Activated CD8-positive, alpha-beta T cell treated with anti-CD3 and anti-CD28 coated beads for 36 hours (primary cell): ENCODE measurements around the gene TMEM161B. TPM values are rescaled to one million over a fixed set of nuclear protein-coding genes. Genes with fewer than 3 reads are reported as not detected.

Source experiments
- ATAC-seq: fragments of 200-7000 bp; cut with Tn5 transposase; one replicate; pipeline ENCODE4 v1.10.0; 2021; ENCODE audit warnings: mild to moderate bottlenecking, moderate library complexity
- CTCF ChIA-PET: fragments of 350-600 bp; sonication (Branson Sonifier 250); formaldehyde crosslinking; loops from one replicate; lab custom pipeline; 2021; ENCODE audit warnings: antibody characterized with exemption; lab: Charles Lee
- POLR2A ChIA-PET: fragments of 350-600 bp; sonication (Branson Sonifier 250); formaldehyde crosslinking; loops from one replicate; lab custom pipeline; 2021; ENCODE audit warnings: antibody characterized with exemption; lab: Charles Lee
- DNase-seq: peaks from one replicate; pipeline ENCODE4 v3.0.0-alpha.2; 2020
- H3K27ac Mint-ChIP-seq: one replicate; pipeline ENCODE4 v1.8.0; 2021; ENCODE audit warnings: mild to moderate bottlenecking, mixed read lengths
- H3K27me3 Mint-ChIP-seq: one replicate; pipeline ENCODE4 v1.8.0; 2021; ENCODE audit warnings: mixed read lengths
- H3K36me3 Mint-ChIP-seq: one replicate; pipeline ENCODE4 v1.8.0; 2021; ENCODE audit warnings: low read depth, mixed read lengths
- H3K4me1 Mint-ChIP-seq: one replicate; pipeline ENCODE4 v1.8.0; 2021; ENCODE audit warnings: low read depth, mixed read lengths
- H3K4me3 Mint-ChIP-seq: one replicate; pipeline ENCODE4 v1.8.0; 2021; ENCODE audit warnings: mild to moderate bottlenecking, moderate library complexity, mixed read lengths
- H3K9me3 Mint-ChIP-seq: one replicate; pipeline ENCODE4 v1.8.0; 2021; ENCODE audit warnings: mixed read lengths
- intact Hi-C: fragments of 100-400 bp; cut with micrococcal nuclease; formaldehyde crosslinking; loops from one replicate; pipeline ENCODE4 v1.10.0; 2022
- total RNA-seq, 2 experiments: library from RNA; stranded (reverse); gene quantifications; one replicate each; pipeline ENCODE4 v1.2.3, GENCODE V29; 2021
- TF ChIP-seq, protein P1 (sequence below): fragments of 200-600 bp; IDR thresholded peaks from one replicate; pipeline ENCODE4 v1.8.0; 2022; ENCODE audit warnings: antibody characterized with exemption, mild to moderate bottlenecking

The TMEM161B gene
- total RNA-seq, 2 experiments from 2014 or later: 20.6 to 21.5 TPM

- POLR2A ChIA-PET: interaction anchor here (0.6 kb wide), 1 partner anchor 32 kb away, joined by 3 read pairs; no protein-coding TSS in a partner anchor
- no peak for ATAC-seq
These were observed 95.5 kb downstream of the TMEM161B start for GRCh38 chr5:88172847-88173758.

GRCh38 chr5:88159591-88159990 is 109.1 kb downstream of the TMEM161B start:
- TF ChIP-seq, protein P1, sequence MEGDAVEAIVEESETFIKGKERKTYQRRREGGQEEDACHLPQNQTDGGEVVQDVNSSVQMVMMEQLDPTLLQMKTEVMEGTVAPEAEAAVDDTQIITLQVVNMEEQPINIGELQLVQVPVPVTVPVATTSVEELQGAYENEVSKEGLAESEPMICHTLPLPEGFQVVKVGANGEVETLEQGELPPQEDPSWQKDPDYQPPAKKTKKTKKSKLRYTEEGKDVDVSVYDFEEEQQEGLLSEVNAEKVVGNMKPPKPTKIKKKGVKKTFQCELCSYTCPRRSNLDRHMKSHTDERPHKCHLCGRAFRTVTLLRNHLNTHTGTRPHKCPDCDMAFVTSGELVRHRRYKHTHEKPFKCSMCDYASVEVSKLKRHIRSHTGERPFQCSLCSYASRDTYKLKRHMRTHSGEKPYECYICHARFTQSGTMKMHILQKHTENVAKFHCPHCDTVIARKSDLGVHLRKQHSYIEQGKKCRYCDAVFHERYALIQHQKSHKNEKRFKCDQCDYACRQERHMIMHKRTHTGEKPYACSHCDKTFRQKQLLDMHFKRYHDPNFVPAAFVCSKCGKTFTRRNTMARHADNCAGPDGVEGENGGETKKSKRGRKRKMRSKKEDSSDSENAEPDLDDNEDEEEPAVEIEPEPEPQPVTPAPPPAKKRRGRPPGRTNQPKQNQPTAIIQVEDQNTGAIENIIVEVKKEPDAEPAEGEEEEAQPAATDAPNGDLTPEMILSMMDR: no peak
- Mint-ChIP-seq H3K27ac (no peak overlapping the region), H3K4me1 (no peaks in the 10 kb centered on the region), H3K27me3 (peaks cover 25% of the 10 kb centered on the region), H3K36me3 (no peaks in the 10 kb centered on the region), H3K9me3 (peaks cover 1% of the 10 kb centered on the region), H3K4me3 (no peak overlapping the region)
- CTCF ChIA-PET: no interaction called here
- DNase-seq: no peak
- intact Hi-C loops: no loop called here
- ATAC-seq: no peak
- POLR2A ChIA-PET: interaction anchor here (0.6 kb wide), 1 partner anchor 11 kb away, joined by 4 read pairs; no protein-coding TSS in a partner anchor

More at GRCh38 chr5:88172847-88173758, 95.5 kb downstream of the TMEM161B start:
- CTCF ChIA-PET: no interaction called here
- peaks cover 4% of the 10 kb centered on the region for H3K36me3 Mint-ChIP-seq
- no peak overlapping the region for H3K4me3 Mint-ChIP-seq
- peaks cover 7% of the 10 kb centered on the region for H3K9me3 Mint-ChIP-seq
- no peaks in the 10 kb centered on the region for H3K4me1 Mint-ChIP-seq
- DNase-seq: no peak
- TF ChIP-seq, protein P1: no peak
- intact Hi-C loops: no loop called here
- peaks cover 33% of the 10 kb centered on the region for H3K27me3 Mint-ChIP-seq
- H3K27ac Mint-ChIP-seq: no peak overlapping the region

- CTCF ChIA-PET: no interaction called here
- H3K27me3 Mint-ChIP-seq: peaks cover 30% of the 10 kb centered on the region
- no peaks in the 10 kb centered on the region for H3K36me3 Mint-ChIP-seq
- no peaks in the 10 kb centered on the region for H3K4me1 Mint-ChIP-seq
- POLR2A ChIA-PET: interaction anchor here (0.8 kb wide), 1 partner anchor 660 kb away, joined by 3 read pairs; no protein-coding TSS in a partner anchor
- H3K4me3 Mint-ChIP-seq: no peak overlapping the region
- TF ChIP-seq, protein P1: no peak
- DNase-seq: no peak
- no peak overlapping the region for H3K27ac Mint-ChIP-seq
- no peak for ATAC-seq
- H3K9me3 Mint-ChIP-seq: peaks cover 1% of the 10 kb centered on the region
- intact Hi-C loops: no loop called here
These were observed 110.6 kb downstream of the TMEM161B start for GRCh38 chr5:88158056-88158455.

DNA sequence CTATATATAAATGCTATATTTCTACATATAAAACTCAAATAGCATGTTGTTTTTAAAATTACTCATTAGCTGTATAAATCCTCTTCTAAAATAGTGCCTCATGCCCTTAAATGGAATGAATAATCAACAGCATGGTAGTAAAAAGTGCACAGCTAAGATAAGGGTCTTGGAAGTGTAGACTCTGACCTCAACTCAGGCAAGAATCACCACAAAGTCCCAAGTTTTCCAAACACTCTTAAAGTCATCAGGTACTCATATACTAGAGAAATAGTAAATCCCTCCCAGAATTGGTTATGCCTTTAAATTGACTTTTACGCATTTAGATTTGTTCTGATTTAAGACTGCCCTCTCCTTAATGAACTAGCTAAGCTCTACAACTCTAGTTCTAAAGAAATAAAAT is 113.8 kb downstream of the TMEM161B start:
- TF ChIP-seq, protein P1: no peak
- intact Hi-C loops: no loop called here
- H3K36me3 Mint-ChIP-seq: no peaks in the 10 kb centered on the region
- H3K9me3 Mint-ChIP-seq: peaks cover 6% of the 10 kb centered on the region
- ChIA-PET CTCF (interaction anchor here (0.6 kb wide), 1 partner anchor 9 kb away, joined by 3 read pairs; no protein-coding TSS in a partner anchor), POLR2A (no interaction called here)
- H3K27me3 Mint-ChIP-seq: peaks cover 30% of the 10 kb centered on the region
- H3K27ac Mint-ChIP-seq: no peak overlapping the region
- ATAC-seq: no peak
- no peak for DNase-seq
- no peaks in the 10 kb centered on the region for H3K4me1 Mint-ChIP-seq
- H3K4me3 Mint-ChIP-seq: no peak overlapping the region

DNA sequence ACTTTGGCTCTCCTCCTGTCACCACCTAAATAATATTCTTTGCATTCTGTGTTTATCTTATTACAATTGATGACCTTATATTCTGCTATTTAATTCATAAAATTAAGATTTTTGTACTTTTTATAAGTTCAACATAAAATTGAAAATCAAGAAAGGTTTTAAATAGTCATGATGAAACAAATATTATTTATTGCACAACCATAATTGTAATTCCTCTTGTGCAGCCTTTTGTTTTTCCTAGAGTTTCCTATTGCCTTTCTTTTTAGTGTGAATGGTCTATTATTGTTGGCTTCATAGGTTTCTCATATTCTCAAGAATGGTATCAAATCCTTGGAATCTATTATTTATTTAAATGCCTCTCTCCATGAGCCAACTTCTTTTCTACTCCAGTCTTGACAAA is 117.9 kb downstream of the TMEM161B start:
- Mint-ChIP-seq H3K4me1 (no peaks in the 10 kb centered on the region), H3K27me3 (peaks cover 31% of the 10 kb centered on the region), H3K9me3 (peaks cover 7% of the 10 kb centered on the region), H3K4me3 (no peak overlapping the region), H3K27ac (no peak overlapping the region), H3K36me3 (no peaks in the 10 kb centered on the region)
- TF ChIP-seq, protein P1: no peak
- no peak for DNase-seq
- CTCF ChIA-PET: no interaction called here
- POLR2A ChIA-PET: no interaction called here
- intact Hi-C loops: no loop called here
- ATAC-seq: no peak
